PC-9 (cell line): Measurements from ENCODE around the gene LGI4.

Experiments
- CTCF ChIP-seq: fragments of 200-600 bp; sonication (generic); conservative IDR thresholded peaks from 2 replicates; pipeline ENCODE4 v1.6.1; 2017; ENCODE audit warnings: mixed run types, antibody characterized with exemption, mild to moderate bottlenecking, moderate library complexity
- EZH2 ChIP-seq: fragments of 200-600 bp; sonication (generic); IDR thresholded peaks from 2 replicates; pipeline ENCODE4 v1.8.0; 2017; ENCODE audit warnings: antibody characterized with exemption, low read depth

GRCh38 chr19:35104361-35104760 is 30.5 kb downstream of the LGI4 start:
- TF ChIP-seq CTCF (no peak), EZH2 (no peak)
